PC-3 (cell line): ENCODE measurements around the gene EHMT1. TPM values are rescaled to one million over a fixed set of nuclear protein-coding genes. Genes with fewer than 3 reads are reported as not detected.

Source experiments
- ATAC-seq: fragments of 200-7000 bp; cut with Tn5 transposase; 2 replicates; pipeline ENCODE4 v1.9.1; 2020; ENCODE audit warnings: mild to moderate bottlenecking, moderate library complexity
- BruUV-seq: library from RNA; stranded (reverse); fragments of 400-500 nt; replicated peaks from 2 replicates; lab custom pipeline; 2021; lab: Mats Ljungman, UMichigan
- CTCF ChIA-PET: fragments of 300-600 bp; sonication (Branson Sonifier 250); formaldehyde crosslinking; loops from one replicate; lab custom pipeline; 2022; ENCODE audit warnings: antibody characterized with exemption; lab: Charles Lee
- POLR2A ChIA-PET: fragments of 300-600 bp; sonication (Branson Sonifier 250); formaldehyde crosslinking; loops from one replicate; lab custom pipeline; 2022; ENCODE audit warnings: antibody characterized with exemption; ENCODE audit not compliant: unreplicated experiment; lab: Charles Lee
- DNase-seq: peaks from one replicate; pipeline ENCODE4 v3.0.0-alpha.2; 2015
- H2AFZ ChIP-seq: fragments of 300-600 bp; sonication (generic); 2 replicates; pipeline ENCODE4 v1.6.0; 2016; ENCODE audit warnings: antibody characterized with exemption, low read length
- H3F3A ChIP-seq: fragments of 300-600 bp; sonication (generic); one replicate; pipeline ENCODE4 v1.6.0; 2017; ENCODE audit warnings: antibody characterized with exemption, low read length, control low read depth, mild to moderate bottlenecking; ENCODE audit not compliant: unreplicated experiment
- H3K27ac ChIP-seq: fragments of 300-600 bp; sonication (generic); 2 replicates; pipeline ENCODE4 v1.5.1; 2016; ENCODE audit warnings: mild to moderate bottlenecking, low read length
- H3K27me3 ChIP-seq: fragments of 300-600 bp; sonication (generic); 2 replicates; pipeline ENCODE4 v1.6.1; 2016; ENCODE audit warnings: low read length, mixed read lengths
- H3K36me3 ChIP-seq: fragments of 300-600 bp; sonication (generic); 2 replicates; pipeline ENCODE4 v1.6.1; 2016; ENCODE audit warnings: low read depth, mixed run types, low read length, mixed read lengths
- H3K4me1 ChIP-seq: fragments of 300-600 bp; sonication (generic); 2 replicates; pipeline ENCODE4 v1.5.1; 2016; ENCODE audit warnings: low read length; ENCODE audit not compliant: insufficient read depth
- H3K4me2 ChIP-seq: fragments of 300-600 bp; sonication (generic); 2 replicates; pipeline ENCODE4 v1.6.0; 2016; ENCODE audit warnings: low read length
- H3K4me3 ChIP-seq: fragments of 300-600 bp; sonication (generic); 2 replicates; pipeline ENCODE4 v1.5.1; 2016; ENCODE audit warnings: mild to moderate bottlenecking, low read length, mixed read lengths
- H3K79me2 ChIP-seq: fragments of 300-600 bp; sonication (generic); 2 replicates; pipeline ENCODE4 v1.6.1; 2017; ENCODE audit warnings: low read length, mixed read lengths
- H3K9ac ChIP-seq: fragments of 300-600 bp; sonication (generic); 2 replicates; pipeline ENCODE4 v1.6.0; 2016; ENCODE audit warnings: mild to moderate bottlenecking, low read length
- H3K9me2 ChIP-seq: fragments of 300-600 bp; sonication (generic); replicated peaks from 2 replicates; pipeline ENCODE4 v1.6.1; 2016; ENCODE audit warnings: mixed run types, low read length, mixed read lengths
- H3K9me3 ChIP-seq: fragments of 300-600 bp; sonication (generic); 2 replicates; pipeline ENCODE4 v1.6.1; 2016; ENCODE audit warnings: low read length, mixed read lengths
- H4K20me1 ChIP-seq: fragments of 300-600 bp; sonication (generic); 2 replicates; pipeline ENCODE4 v1.6.1; 2016; ENCODE audit warnings: low read length, mixed read lengths
- EZH2 ChIP-seq: fragments of 300-600 bp; sonication (generic); IDR thresholded peaks from one replicate; pipeline ENCODE4 v1.6.1; 2017; ENCODE audit warnings: antibody characterized with exemption, mild to moderate bottlenecking, low read length; ENCODE audit not compliant: unreplicated experiment
- EZH2phosphoT487 ChIP-seq: fragments of 300-600 bp; sonication (generic); IDR thresholded peaks from 2 replicates; pipeline ENCODE4 v1.6.1; 2018; ENCODE audit warnings: mild to moderate bottlenecking, antibody characterized with exemption, low read length, borderline replicate concordance
- intact Hi-C: fragments of 100-400 bp; cut with micrococcal nuclease; formaldehyde crosslinking; loops from 2 replicates; pipeline ENCODE4 v1.9.0; 2023
- total RNA-seq: library from RNA; depleted of rRNA; stranded (reverse); fragments of >200 nt; gene quantifications from 2 replicates; pipeline ENCODE4 v1.2.3, GENCODE V29; 2014
- TF ChIP-seq, protein P1 (sequence below): fragments of 300-600 bp; sonication (generic); conservative IDR thresholded peaks from 2 replicates; pipeline ENCODE4 v1.5.1; 2017; ENCODE audit warnings: antibody characterized with exemption, low read depth, mild to moderate bottlenecking, low read length

Gene EHMT1
- total RNA-seq, 1 experiment from 2014 or later, result 42.8 TPM

DNA sequence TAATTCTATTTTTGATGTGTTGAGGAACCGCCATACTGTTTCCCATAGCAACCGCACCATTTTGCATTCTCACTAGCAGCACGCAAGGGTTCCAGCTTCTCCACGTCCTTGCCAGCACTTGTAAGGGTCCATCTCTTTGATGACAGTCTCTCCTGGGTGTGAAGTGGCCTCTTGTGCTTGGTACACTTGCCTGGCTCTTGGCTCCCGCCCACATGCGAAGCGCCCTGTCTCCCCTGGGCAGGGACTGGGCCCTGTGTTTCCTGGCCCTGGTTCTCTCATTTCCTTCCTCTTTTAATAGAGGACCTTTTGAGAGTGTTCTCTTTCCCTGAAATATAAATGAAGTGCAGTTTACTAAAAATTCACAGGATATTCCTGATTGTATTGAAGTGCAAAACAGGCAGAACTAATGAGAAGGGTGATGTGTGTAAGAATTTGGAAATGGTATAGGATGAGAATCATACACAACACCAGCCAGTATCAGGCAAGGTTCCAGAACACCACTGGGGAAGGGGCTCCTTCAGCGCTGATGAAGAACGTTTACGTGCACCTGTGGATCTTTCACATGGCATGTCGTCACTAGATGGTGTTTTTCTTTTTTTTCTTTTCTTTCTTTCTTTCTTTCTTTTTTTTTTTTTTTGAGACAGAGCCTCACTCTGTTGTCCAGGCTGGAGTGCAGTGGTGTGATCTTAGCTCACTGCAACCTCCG, 73.0 kb downstream of the EHMT1 start:
- BruUV-seq, result no TSS peak
- CTCF ChIA-PET, result no interaction called here

DNA sequence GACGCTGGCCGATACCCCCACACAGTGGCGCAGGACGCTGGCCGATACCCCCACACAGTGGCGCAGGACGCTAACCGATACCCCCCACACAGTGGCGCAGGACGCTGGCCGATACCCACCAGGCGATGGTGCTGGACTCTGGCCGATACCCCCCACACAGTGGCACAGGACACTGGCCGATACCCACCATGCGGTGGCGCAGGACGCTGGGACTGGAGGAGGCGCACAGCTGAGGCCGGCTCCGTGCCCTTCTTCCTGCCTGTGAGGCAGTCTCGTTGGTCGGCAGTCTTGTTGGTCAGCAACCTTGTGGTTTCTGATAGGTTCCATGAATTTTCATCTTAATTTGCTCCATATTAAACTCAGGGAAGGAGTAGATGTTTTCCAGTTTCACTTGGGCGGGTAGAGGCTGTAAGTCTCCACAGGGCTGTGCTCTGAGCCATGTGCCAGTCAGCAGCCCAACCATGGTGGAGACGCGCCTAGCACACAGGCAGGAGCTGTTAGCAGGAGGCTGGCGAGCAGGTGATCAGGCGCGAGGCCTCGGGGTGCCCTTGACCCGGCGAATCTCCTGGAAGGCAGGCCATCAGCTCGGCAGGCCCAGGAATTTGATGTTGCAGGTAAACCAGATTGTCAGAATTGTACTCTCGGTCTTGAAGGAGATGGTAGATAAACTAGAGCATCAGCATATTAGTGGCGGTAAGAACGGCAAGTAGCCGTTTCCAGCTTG, 75.6 kb downstream of the EHMT1 start:
- ChIA-PET POLR2A (no interaction called here), CTCF (no interaction called here)
- no peak for TF ChIP-seq EZH2phosphoT487
- no peak for TF ChIP-seq EZH2
- TF ChIP-seq, protein P1, sequence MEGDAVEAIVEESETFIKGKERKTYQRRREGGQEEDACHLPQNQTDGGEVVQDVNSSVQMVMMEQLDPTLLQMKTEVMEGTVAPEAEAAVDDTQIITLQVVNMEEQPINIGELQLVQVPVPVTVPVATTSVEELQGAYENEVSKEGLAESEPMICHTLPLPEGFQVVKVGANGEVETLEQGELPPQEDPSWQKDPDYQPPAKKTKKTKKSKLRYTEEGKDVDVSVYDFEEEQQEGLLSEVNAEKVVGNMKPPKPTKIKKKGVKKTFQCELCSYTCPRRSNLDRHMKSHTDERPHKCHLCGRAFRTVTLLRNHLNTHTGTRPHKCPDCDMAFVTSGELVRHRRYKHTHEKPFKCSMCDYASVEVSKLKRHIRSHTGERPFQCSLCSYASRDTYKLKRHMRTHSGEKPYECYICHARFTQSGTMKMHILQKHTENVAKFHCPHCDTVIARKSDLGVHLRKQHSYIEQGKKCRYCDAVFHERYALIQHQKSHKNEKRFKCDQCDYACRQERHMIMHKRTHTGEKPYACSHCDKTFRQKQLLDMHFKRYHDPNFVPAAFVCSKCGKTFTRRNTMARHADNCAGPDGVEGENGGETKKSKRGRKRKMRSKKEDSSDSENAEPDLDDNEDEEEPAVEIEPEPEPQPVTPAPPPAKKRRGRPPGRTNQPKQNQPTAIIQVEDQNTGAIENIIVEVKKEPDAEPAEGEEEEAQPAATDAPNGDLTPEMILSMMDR, result no peak
- Histone ChIP-seq H3K9me2 (no peaks in the 10 kb centered on the region), H3K9me3 (no peaks in the 10 kb centered on the region), H3K27ac (no peak overlapping the region), H3K4me1 (no peaks in the 10 kb centered on the region), H3K9ac (no peak overlapping the region), H3K36me3 (no peaks in the 10 kb centered on the region), H3K4me3 (no peak overlapping the region), H3K4me2 (no peak overlapping the region), H3K79me2 (peaks cover 83% of the 10 kb centered on the region), H3F3A (no peaks in the 10 kb centered on the region), H4K20me1 (0 out of 2 replicates have a peak, but pooled peaks cover 5% of the 10 kb centered on the region), H2AFZ (no peak overlapping the region), H3K27me3 (no peaks in the 10 kb centered on the region)
- ATAC-seq, result no peak
- no TSS peak for BruUV-seq
- intact Hi-C loops, result no loop called here
- no peak for DNase-seq

More for the DNA sequence above, 73.0 kb downstream of the EHMT1 start:
- H4K20me1 ChIP-seq, result 0 out of 2 replicates have a peak, but pooled peaks cover 9% of the 10 kb centered on the region
- no peaks in the 10 kb centered on the region for H3K36me3 ChIP-seq
- H3K9me2 ChIP-seq, result no peaks in the 10 kb centered on the region
- POLR2A ChIA-PET, result no interaction called here
- peaks cover 88% of the 10 kb centered on the region for H3K79me2 ChIP-seq
- intact Hi-C loops, result no loop called here
- H3K9me3 ChIP-seq, result no peaks in the 10 kb centered on the region
- no peak overlapping the region for H3K4me3 ChIP-seq
- no peak overlapping the region for H2AFZ ChIP-seq
- H3K4me2 ChIP-seq, result no peak overlapping the region
- H3F3A ChIP-seq, result no peaks in the 10 kb centered on the region
- TF ChIP-seq, protein P1, result no peak
- no peak for TF ChIP-seq EZH2phosphoT487
- TF ChIP-seq EZH2, result no peak
- H3K9ac ChIP-seq, result no peak overlapping the region
- no peak overlapping the region for H3K27ac ChIP-seq
- no peak for ATAC-seq
- no peak for DNase-seq
- H3K27me3 ChIP-seq, result no peaks in the 10 kb centered on the region
- no peaks in the 10 kb centered on the region for H3K4me1 ChIP-seq
